Activated CD4-positive, alpha-beta T cell treated with anti-CD3 and anti-CD28 coated beads, Interleukin-10, Interleukin-2, amounts not matched to agents 100 ng/mL and 50 ng/mL, durations not matched to agents 16 hours and 8 hours (primary cell): ENCODE data around the gene TCERG1L.

Source experiments
- DNase-seq: peaks from one replicate; pipeline ENCODE4 v3.0.0-alpha.2; 2020

The TCERG1L gene

DNA sequence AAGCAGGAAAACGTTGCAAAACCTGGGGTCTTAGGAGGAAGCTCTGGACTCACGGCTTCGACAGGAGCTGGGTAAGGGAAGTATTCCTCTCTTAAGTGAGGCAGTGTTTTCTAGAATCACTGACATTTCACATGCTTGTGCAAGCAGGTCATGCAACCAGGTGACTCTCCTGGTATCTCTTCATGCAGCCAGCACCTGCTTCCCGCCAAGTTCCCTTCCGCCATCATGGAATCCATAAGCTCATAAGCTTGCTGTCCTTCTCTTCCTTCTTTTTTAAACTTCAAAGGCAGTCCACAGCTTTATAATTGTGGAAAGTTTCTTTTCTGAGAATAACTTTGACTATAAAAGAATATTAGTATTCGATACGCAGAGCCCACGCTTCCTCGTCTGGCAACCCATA lies 256.1 kb downstream of the TCERG1L start:
- DNase-seq: no peak

DNA sequence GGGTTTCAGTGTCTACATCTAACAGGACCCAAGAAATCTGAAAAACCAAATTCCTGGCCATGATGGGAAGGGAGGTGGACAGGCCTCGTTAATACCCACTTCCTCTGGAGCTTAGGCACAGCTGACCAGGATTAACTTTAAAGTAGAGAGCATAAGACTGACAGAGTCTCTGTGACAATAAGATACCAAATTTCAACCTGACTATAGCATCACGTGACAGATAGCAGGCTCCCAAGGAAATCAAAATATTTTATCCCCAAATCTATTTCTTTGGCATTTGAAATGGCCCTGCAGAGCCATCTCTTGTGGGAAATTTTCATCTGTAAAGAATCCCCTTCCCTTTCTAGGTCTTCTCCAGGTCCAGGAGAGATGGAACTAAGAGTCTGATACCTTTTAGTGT lies 258.3 kb downstream of the TCERG1L start:
- DNase-seq: no peak

DNA sequence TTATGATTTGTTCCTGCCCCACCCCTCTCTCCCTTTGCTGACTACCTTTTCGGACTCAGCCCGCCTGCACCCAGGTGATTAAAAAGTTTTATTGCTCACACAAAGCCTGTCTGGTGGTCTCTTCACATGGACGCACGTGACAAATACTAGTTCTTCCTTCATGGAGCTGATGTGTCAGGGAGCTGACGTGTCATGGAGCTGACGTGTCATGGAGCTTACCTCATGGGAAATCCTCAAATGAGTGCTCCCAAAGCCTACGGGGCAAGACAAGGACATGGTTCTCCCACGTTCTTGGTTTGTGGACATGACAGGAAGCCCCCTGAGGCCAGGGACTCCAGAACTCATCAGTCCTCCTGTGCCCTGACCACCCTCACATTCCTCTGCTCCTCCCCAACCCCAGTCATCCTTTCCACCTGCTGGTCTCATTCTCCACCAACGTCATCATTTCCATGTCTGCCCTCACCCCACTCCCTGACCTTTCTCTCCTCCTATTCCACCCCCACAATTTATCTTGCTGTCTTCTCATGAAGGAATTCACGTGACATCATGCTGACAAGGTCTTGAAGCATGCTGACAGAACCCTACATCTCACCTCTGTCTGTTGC lies 261.3 kb downstream of the TCERG1L start:
- no peak for DNase-seq

DNA sequence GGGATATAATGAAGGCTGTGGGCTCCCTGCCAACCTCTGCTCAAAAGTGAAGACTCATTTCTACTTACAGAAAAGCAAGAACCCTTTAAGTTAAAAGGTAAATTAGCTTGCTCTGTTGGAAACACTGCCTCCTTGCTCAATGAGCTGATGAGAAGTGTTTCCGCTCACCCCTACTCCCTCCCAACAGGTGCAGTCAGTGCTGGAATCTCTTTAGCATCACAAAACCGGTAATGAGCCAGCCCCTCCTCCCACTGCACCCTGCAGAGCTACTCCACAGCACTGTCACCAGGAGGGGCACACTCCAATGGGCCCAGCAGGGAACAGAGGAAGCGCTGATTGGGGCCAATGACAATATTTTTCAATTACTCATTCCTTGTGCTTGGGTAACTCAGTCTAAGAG lies 262.5 kb downstream of the TCERG1L start:
- no peak for DNase-seq

DNA sequence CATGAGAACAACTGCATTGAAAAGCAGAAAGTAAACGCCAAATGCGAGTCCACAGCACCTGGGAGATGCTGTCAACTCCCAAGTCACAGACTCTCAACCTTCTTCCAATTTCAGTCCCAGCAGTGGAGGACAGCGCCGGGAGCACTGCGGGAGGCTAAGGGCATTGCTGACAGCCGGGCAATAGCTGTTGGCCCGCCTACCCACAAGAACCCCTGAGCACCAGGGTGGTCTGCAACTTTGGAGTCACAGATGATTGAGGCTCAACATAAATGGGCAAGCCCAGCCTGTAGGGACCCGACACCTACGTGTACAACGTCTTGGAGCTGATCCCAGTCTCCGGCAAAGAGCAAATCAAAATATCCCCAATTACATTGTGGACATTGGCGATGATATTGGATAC lies 262.9 kb downstream of the TCERG1L start:
- no peak for DNase-seq

DNA sequence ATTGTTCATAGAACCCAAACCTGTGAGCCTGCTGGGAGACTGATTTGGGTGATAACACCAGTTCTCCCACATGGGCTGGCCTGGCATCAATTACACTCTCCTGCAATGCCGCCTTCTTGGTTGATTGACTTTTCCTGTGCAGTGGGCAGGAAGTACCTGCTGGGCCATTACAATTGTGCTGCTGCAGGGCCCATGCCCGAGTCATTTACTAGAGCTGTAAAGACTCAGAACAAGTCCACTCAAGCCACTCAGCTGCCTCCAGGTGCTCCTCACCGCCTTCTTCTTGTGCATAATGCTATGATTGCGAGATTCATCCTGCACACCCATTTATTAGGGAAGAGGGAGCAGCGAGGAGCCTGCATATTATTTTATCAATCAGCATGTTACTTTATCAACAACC lies 264.0 kb downstream of the TCERG1L start:
- no peak for DNase-seq

DNA sequence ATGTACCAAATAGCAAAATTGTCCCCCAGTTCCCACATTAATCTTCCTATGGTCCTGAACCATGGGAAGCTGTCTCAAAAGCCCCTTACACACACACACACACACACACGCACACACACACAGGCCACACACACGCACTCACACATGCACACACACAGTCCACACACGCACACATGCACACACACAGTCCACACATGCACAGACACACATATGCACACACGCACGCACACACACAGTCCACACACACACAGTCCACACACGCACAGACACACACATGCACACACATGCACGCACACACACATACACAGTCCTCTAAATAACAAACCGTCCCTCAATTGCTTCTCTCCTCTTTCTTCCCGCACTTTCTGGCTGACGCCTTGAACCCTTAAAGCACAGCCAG lies 265.3 kb downstream of the TCERG1L start:
- DNase-seq: no peak

DNA sequence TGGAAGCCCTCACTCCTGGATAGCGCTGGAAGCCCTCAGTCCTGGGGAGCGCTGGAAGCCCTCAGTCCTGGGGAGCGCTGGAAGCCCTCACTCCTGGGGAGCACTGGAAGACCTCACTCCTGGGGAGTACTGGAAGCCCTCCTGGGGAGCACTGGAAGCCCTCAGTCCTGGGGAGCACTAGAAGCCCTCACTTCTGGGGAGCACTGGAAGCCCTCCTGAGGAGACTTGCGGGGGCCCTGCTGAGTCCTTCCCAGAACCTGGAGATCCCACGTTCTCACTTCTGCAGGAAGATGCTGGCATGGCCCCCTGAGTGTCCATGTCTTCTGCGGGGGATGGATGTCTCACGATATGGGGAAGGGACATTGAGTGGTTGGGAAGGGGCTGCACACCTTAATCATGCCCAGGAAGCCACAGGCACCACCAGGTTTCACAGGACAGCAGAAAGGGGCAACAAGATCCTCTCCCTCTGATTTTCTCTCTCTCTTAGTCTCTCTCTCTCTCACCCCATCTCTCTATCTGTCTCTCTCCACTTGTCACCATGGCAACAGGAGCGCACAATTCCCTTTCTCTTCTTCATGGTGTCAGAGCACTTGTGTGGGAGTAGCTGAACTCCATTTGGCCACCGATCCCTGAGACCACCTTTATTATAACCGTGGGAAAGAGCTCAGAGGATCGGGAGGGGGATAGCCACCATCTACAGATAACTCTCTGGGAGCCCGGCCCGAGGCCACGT lies 267.0 kb downstream of the TCERG1L start:
- DNase-seq: no peak

DNA sequence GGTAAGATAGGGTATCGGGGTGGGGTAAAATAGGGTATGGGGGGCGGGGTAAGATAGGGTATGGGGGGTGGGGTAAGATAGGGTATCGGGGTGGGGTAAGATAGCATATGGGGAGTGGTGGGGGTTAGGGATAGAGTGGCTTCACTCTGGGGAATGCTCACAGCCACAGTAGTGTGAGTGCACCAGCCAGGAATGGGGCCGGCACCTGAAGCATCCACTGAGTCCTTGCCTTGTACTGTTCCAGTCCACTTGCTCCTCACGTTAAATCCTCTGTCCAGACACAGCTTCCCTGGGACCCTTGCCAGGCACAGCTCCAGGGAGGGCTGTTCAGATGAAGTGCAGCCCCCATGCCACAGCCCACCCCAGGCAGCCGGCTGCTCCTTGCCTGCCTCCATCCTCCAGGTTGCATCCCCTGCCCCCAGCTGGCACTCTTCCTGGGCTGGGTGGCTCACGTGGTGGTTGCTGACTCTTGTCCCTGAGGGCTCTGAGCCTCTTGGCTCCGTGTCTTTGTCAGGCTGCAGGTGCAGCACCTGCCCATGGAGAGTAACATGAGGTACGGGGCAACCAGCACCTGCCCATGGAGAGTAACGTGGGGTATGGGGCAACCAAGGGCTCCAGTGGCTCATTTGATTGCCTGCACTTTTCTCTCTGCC lies 268.4 kb downstream of the TCERG1L start:
- DNase-seq: no peak
